GM12872 (cell line): ENCODE measurements around the gene EPB41L4B.

Source experiments
- TF ChIP-seq, protein P1 (sequence below): IDR thresholded peaks from 3 replicates; pipeline ENCODE4 v1.5.1; 2011; ENCODE audit warnings: low read depth, mild to moderate bottlenecking, low read length, moderate library complexity; ENCODE audit not compliant: insufficient read depth

Gene EPB41L4B

DNA sequence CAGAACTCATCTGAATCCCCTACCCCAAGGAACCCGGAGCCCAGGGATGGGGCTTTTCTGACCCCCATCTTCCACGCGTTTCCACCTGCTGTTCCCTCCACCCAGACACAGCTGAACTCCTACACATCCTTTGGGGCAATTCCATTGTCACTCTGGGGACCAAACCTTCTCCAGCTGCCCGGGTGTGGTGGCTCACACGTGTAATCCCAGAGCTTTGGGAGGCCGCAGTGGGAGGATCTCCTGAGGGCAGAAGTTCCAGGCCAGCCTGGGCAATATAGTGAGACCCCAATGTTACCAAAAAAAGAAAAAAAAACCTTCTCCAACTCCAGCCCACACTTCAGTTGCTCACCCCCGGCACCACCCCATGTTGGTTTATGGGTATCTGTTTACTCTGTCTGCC is 8.1 kb downstream of the EPB41L4B start:
- TF ChIP-seq, protein P1, sequence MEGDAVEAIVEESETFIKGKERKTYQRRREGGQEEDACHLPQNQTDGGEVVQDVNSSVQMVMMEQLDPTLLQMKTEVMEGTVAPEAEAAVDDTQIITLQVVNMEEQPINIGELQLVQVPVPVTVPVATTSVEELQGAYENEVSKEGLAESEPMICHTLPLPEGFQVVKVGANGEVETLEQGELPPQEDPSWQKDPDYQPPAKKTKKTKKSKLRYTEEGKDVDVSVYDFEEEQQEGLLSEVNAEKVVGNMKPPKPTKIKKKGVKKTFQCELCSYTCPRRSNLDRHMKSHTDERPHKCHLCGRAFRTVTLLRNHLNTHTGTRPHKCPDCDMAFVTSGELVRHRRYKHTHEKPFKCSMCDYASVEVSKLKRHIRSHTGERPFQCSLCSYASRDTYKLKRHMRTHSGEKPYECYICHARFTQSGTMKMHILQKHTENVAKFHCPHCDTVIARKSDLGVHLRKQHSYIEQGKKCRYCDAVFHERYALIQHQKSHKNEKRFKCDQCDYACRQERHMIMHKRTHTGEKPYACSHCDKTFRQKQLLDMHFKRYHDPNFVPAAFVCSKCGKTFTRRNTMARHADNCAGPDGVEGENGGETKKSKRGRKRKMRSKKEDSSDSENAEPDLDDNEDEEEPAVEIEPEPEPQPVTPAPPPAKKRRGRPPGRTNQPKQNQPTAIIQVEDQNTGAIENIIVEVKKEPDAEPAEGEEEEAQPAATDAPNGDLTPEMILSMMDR = no peak

DNA sequence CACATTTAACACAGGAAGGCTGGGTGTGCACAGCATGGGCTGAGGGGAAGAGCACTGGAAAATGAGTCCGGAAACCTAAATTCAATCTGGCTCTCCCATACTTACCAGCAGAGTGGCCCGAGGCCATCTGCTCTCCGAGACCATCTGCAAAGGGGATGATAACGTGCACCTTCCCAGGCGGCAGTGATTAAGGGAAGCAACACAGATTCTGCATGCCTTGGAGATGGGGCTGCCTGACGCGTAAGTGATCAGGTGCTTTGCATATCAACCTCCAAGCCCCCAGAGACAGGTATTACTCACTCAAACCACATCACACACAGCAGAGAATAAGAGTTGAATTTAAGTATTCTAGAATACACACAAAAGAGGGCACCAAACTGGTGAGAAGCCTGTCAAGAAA is 9.1 kb downstream of the EPB41L4B start:
- TF ChIP-seq, protein P1 = no peak

DNA sequence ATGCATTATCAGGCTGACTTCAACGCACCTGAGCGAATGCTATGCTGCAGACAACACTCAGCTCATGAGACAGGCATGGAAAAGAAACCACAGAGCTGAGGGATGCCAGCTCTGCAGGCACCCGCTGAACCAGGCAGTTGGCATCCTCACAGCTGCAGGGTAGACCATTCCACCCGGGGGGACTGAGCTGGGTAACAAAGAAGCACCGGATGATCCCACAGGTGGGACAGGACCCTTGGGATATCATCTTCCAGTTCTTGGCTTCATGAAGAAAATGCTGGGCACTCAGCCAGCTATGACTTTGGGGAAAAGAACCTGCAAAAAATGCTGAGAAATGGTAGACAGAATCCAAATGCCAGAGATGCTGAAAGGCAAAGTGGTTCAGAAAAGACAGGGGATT is 9.6 kb downstream of the EPB41L4B start:
- TF ChIP-seq, protein P1 = no peak

DNA sequence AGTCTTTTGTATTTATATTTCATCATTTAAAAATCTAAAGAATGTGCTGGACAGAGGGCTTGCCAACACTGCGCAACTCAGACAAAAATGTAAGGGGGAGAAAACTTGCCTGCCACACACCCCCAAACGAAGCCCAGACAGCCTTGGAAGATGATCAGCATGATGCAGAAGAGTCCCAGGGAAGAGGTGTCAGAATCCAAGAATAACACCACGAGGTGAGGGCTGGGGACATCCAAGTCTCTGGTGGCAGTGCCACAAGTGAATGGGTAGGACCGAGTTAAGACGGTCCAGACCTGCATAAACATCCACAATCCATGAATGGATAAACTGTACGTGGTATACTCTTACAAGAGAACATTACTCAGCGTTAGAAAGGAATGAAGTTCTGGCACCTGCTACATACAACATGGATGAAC is 10.4 kb downstream of the EPB41L4B start:
- TF ChIP-seq, protein P1 = no peak

DNA sequence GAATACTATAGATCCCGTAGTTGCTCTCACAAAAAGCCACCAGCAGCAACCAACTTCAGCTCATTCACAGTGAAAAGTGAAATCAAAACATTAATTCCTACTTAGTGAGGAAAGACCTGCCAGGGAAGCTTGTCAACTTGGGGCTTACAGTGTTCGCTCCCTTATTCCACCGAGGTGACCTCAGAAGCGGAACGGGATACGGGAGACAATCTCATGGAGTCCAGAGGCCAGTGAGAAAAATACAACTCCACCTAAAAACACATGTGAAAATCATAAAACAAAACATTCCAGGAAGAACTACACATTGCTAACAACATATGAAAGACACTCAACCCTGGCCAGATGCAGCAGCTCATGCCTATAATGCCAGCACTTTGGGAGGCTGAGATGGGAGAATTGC is 11.6 kb downstream of the EPB41L4B start:
- TF ChIP-seq, protein P1 = no peak

DNA sequence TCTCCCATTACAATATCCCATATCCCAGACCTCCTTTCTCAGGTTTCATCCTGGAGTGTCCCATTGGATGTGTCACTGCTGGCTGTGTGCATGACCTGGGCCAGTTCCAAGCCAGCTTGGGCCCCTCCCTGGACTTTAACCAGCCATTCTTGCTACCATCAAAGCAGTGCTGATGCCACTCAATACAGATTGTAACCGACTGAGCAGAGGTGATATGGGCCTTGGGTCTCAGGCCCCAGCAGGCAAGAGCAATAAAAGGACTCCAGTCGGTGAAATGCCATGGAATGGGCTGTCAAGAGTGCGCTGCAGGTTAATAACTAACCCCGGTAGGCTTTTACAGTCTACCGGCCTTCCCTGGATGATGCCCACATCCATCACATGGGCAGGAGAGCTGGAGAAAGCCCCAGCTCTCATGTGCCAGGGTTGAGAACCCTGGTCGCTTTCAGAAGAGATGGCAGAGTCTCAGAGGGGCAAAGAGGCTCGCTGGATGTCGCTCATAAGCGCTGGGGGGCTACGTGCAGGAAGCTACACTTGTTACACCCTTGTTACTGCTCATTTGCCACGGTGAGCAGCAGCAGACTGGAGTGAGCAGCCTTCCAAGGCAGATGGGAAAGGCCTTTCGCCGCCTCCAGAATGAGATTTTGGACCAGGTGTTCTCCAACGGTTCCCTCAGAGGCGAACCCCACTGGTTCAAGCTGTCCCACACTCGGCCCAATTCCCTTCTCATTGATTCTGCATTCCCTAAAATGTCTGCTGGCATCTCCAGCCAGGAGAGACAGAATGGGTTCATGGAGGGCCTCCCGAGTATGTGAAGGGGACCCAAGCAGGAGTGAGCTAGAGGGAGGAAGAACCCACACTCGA is 13.2 kb downstream of the EPB41L4B start:
- TF ChIP-seq, protein P1 = no peak

DNA sequence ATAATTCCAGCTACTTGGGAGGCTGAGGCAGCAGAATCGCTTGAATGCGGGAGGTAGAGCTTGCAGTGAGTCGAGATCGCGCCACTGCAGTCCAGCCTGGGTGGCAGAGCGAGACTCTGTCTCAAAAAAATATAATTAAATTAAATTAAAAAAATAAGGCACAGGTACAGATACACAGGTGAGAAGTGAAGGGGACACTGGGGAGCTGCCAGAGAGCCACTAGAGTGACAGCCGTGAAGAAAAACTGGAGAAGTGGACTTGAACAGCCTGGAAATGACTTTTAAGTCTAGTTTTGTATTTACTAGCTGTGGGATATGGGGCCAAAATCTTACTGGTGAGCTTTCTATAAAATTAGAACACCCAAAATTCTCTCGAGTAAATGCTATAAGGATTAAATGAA is 15.1 kb downstream of the EPB41L4B start:
- TF ChIP-seq, protein P1 = no peak
